HS-27A (cell line): ENCODE results near the gene PDGFD.

Source experiments
- DNase-seq: peaks from one replicate; pipeline ENCODE4 v3.0.0-alpha.2; 2012; ENCODE audit warnings: low read depth, missing footprints

Gene PDGFD

DNA sequence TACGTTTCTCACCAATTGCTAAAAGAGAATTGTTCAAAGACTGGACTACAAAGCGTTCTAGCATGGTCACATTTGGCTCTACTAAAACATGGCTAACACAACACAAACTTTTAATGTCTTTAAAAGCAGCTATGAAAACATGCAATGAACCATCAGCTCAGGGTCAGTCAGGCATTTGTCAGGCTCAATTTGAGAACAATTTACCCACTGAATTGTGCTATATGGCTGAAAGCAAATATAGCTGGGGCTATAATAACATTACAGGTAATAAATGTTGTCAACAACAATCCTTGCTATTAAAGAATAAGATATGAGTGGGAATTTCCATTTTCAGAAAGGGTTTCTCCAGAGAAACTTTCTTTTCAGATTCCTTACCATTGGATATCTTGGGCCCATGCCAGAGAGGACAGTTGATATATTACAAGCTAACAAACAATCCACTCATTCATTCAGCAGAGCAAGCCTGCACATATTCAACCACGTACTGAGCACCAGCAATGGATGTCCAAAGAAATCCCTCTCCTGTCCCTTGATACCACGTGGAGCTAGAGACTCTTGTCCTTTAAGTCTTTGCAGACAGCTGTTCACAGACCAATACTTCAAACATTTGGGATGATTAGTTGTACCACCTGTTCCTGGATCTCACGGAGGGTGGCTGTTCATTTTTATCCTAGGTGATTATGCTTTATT lies 210.0 kb downstream of the PDGFD start:
- DNase-seq = no peak

DNA sequence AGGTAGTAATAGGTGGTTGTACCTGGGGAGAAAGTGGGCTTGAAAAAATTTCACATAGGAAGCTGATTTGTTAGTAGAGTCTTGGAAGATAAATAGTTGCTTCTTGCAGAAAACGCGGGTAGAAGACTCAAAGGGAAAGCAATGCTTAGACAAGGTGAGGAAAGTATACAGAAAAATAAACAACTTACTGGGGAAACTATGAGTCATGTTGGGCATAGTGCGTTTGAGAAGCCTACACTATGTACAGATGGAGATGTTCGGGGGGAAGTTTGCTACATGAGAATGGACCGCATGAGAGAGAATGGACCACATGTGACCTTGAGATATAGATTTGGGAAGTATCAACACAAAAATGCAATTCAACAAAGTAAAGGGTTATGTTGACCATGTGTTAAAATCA lies 214.2 kb downstream of the PDGFD start:
- DNase-seq = no peak

DNA sequence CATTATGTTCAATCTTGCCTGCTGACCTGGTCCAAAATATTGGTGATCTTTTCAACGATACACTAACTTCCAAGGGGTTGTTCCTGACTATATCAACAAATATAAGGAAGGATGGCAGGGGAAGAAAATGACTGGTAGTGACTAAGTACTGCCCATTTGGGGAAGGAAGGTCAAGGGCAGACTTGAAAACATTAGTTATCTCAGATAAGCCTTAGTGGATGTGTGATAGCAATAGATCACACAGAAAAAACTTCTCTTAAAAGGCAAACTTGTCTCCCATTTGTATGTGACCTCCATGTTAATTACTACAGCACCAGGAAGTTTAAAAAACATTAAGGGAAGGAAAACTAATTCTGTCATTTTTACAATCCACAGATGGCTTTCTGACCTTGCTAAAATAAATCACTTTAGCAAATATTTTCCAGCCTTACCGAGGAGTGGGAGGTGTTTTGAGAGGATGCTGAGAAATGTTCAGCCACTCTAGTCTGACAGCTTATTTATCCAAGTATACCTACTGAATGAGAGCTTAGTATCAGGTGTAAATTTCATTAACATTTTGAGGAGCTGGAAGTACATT lies 215.7 kb downstream of the PDGFD start:
- DNase-seq = no peak

DNA sequence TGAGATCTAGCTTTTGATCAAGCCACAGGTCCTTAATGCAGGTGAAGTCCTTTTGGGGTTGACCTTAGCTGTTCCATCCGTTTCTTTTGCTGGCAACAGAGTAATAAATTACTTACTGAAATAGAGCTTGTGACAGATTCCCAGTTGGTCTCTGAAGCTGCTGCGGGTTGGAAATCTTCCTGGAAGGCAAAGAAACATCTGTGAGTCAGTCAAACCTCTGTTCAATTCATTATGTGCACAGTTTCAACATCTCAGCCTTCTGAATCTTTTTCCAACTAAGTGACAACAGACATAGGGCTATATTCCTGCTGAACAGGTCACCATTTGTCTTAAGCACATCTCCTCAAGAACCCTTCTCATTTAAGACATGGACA lies 216.4 kb downstream of the PDGFD start:
- no peak for DNase-seq

DNA sequence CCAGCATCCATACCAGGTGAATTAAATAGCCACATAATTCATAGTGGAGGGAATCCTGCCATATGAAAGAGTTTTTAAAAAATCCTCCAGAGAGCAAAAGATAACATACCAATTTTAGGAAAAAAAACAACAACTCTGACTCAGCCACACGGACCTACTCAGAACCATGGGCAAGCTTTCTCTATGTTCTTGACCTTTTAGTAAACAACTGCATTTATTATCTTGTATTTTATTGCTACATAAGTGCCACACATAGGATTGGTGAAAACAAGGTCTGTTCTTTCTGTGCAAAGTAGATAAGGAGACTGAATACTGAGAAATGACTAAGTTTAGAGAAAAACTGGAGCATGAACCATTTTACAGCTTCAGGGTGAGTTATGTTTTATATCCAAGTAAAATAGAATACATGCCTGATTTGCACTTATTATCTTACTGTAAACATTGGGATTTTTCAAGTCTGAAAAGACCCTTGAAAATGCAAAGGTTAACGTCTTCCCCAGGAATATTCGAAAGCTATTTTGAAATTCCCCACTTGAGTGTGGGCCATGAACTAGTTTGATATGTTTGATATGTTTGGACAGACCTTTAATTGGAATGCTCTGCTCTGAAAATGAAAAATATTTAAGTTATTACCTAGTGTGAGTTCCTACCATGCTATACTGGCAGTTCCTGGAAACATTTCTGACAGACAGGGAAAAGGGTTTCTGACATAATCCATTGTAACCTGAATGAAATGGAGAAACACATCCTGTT lies 217.0 kb downstream of the PDGFD start:
- no peak for DNase-seq

DNA sequence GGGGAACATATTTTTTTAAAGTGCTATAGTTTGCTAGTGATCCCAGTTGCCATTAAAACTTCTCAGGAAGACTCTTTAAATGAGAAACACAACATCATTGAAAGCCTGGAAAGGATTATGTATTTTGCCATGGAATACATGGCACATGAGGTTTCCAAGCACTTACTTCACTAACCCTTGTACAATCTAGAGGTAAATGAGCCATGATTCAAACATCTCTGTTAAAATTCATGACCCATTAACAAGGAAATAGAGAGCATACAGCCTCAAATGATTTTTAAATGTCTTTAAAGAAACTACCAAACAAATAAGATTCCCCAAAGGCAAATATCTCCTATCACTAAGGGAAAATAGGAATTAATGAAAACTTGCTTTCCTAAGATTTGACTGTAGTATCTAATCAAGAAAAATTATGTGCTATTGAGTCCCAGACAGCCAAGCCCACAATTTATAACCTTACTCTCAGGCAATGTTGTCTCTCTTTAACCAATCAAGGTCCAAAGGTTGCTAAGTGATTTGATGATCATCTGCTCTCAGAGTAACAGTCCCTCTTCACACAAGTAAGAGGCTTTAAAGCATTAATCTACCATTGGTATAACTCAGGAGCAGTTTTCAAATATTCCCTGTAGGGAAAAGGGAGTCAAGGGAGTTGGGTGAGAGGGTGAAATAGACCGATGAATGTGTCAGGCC lies 219.6 kb downstream of the PDGFD start:
- no peak for DNase-seq

DNA sequence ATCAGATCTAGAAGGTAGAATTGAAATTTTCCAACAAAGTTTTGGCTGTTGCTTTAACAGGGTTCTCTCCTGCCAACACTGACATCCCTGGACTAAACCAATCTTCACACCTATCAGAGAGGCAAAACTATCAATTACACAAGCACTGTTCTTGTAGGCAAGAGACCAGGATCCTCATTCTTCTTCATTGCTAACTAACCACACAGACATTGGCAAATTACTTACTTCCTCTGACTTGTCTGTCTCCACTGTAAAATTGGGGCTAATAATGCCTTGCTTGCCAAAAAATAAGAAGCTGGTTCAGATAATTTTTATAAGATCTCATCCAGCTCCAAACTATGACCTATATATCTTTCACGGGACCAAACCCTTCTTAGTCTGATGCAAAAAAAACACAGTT lies 221.3 kb downstream of the PDGFD start:
- no peak for DNase-seq

DNA sequence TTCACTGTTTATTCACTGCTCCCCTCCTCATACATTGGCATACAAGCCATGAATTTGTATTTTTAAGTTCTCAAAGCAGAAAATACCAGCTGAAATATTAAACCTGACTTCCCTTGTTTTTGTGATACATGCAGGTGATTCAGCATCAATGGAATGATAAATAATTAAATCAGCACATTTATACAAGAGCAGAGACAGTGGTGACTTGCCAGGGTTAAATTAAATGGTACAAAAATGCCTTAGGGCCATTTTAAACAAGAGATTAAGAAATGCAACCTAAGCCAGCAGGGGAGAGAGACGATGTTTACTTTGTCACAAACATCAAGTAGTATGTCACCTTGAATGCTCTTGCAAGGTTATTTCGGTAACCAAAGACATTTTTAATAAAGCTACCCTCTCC lies 223.4 kb downstream of the PDGFD start:
- DNase-seq = no peak

DNA sequence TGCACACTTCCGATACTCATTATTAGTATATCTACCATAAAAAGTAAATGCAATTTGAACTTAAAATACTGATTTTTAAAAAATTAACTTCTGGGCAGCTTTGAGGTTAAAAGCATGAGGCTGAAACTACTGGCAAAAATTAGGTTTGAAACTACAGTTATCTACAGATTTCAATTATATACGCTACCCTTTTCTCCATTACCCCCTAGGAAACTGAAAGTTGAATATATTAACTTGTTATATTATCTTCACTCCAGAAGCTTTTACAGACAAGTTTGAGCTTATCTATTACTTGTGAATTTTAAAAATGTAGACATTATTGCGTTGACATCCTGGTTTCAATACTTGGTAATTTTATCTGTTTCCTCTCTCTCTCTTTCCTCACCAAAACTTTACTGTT lies 224.3 kb downstream of the PDGFD start:
- DNase-seq = no peak

DNA sequence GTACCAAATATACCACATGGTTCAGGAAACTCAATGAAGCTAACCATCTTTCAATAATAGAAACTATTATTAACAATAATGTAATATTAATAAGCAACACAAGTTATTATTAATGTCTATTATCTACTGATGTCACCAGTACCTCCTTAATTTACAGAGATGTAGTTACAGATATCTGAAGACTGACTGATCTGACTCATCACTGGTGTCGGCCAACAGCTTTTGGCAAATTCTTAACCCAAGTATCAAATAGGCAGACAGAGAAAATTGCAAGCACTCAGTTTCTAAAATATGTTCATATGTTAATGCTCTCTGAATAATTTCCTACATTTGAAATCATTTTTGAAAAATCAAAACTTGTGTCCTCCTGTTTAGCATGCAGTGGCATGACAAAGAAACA lies 227.9 kb downstream of the PDGFD start:
- no peak for DNase-seq

DNA sequence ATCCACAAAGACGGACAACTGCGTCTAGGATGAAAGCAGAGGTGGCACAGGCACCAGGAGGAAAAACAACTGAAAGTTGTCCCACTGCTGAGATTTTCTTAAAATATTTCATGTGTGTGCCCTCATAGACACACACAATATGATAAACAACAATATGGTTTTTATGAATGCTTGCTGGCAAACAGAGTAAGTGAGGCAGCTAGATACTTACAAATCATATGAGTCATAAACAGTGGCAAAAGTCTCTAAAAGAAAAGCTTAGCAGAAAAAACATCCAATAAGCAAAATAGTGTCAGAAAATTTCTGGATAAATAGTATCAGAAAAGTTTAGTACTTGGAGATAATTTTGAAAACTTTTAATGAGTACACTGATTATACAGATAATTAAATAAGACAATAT lies 228.7 kb downstream of the PDGFD start:
- DNase-seq = no peak

DNA sequence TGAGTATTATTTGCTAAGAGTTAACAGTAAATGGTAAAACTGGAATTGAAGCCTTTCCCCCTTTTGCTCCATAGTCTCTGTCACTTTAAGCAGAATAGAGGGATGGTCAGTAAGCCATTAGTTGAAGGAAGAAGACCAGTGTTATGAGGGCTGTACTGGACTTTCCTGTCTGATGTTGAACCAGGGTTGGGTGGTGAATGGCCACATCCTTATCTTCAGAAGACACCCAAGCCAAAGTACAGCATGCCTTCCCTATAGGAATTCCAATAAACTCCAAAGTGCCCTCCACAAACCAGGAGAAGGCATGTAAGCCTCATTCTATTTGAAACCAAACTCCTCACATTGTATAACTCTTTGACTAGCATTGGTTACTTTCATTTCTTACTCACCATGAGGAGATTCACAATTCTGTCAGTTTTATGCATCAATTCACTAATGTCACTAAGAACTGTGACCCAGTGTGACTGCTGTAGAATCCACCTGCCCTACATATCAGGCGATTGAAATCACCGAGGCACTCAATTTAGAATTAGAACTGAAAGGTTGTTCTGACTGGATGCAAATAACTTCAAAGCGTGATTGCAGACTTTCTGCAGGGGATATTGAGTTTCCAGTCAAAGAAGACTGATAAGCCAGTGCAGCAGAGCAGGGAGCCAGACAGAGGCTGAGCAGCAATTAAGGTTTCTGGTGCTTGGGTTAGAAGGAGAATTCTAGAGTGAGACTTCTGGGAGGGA lies 234.6 kb downstream of the PDGFD start:
- no peak for DNase-seq

DNA sequence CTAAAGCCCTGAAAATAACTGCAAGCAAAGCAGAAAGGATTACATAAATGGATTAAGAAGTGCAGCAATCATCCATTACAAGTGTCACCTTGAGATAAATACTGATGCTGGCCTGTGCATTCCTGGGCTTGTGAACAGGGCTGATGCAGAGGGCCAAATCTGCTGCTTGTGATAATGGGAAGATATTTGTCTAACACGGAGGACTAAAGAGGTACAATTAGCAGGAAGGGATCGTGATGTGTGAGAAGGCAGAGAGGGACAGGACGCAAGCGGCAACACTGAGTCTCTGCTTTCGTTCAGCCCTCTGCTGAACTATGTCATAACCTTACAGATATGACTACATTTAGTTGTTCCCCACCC lies 235.2 kb downstream of the PDGFD start:
- no peak for DNase-seq

DNA sequence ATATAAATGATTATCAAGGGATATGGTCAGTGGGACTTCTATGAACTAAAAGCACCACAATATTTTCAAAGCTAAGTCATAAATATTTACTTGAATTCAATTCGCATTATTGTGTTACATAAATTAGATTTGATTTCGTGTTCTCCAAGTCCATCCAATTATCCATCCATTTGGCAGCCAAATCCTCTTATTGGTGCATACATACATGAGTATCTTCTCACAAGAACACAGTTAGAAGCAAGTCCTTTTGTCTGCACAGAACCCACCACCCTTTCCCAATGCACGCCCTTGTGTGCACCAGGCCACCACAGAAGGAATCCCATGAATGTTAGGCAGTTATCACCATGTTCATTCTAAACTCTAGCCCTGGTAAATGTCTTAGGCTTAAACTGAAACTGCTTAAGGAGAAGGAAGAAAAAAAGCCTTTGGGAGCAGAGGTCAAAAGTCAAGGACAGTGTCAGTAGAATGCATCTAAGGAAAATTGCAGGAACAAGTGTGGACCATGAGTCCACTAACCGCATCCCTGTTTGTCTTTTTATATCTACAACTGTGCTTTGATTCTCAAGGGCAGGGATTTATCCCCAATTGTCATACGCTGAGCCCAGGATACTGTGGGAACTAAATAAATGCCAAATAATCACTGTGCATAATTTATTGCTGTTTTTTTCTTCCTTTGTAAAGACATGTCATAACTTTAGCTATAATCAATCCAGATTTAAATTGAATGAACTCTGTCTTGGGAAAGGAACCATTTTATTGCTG lies 235.7 kb downstream of the PDGFD start:
- DNase-seq = no peak

DNA sequence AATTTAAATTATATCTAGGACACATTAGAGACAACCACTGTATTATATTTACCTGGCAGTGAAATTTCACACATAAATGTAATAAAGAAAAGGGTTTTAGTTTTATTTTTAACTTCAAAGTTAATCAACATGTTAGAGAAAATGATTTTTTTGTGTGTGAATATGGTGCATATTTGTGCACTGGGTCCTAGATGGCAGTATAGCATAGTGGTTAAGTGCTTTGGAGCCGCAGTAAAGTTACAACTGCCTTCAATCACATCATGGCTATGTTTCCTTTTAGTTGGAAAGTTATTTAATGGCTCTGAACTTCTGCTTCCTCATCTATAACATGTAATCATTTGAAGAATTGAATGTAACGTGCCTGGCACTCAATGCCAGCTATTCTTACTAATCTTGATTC lies 236.4 kb downstream of the PDGFD start:
- DNase-seq = no peak

DNA sequence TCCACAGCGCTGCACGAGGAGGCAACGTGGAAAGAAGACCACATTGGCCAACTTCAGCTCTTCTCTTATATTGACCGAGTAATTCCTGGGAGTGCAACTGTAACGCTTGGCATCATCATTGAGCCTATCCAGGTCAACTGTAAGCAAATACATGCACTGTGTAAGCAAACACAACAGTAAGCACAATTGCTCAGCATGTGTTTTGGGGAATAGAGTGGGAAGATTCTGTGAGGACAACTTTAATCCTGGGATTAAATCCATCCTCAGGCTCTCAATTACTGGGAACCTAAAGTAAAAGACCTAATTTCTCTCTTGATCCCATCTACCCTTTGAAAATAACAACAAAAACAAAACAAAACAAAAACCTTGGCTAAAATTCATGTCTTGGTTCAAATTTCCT lies 237.0 kb downstream of the PDGFD start:
- no peak for DNase-seq

DNA sequence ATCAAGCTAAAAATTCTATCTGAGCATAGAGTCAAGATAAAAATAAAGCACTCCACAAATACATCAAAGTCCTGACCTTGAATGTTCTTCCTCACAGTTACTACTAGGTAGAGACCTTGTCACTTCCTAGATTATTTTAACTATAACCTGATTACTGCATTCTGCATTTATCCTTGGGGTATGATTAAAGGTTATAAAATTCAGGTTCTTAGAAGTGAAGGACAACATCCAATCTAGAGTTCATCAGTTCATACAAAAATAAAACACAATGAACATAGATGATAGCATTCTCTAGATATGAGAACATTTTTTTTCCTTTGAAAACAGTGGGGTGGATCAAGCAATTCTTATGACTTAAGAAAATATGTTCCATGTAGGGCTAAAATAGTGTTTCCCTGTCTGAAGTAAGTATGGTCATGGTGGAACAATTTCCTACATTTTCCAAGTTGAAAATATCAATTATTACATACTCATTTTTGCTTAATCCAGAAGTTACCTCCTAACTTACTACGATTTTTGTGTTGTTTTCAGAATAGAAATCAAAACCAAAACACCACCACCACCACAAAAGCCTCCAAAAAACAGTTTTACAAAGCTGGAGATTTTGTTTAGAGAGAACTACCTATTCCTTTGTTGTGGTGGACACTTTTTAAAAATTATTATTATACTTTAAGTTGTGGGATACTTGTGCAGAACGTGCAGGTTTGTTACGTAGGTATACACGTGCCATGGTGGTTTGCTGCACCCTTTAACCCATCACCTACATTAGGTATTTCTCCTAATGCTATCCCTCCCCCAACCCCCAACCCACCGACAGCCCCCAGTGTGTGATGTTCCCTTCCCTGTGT lies 239.6 kb downstream of the PDGFD start:
- DNase-seq = no peak

DNA sequence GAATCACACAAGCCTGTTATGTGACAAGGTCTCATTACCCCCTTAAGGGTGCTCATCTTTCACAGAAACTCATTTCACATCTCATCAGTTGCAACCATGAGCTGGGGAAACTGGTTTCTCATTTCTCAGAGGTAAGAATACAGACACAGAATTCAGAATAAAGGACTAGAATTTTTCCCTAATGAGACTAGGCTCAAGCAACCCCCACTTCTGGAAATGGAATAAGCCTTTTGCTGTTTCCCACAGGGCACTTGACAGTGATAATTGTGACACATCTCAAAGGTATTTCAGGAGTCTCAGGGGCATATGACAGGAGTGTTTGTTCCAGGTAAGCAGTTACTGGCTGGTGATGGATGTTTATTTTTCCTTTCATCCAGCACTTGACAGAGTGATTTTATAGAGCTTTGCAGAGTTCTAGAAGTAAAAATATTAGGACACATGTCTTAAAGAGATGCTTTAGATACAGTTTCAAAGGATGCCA lies 240.5 kb downstream of the PDGFD start:
- DNase-seq = no peak

DNA sequence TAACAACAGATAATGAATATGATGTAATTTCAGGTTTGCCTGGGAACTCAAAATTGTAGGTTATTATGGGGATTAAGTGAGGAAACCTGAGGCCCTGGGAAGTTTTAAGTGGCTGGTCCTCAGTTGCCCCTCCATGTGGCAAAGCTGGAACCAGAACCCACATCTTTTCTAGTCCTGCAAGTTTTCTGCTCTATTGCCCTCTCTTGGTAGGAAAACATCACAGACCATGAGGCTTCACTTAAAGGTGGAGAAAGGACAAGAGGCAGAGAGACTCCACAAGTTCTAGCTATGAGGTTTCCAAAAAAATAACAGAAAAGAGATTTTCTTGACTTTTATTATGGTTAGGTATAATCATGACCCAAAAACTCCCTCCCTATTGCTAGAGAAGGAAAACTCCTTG lies 243.0 kb downstream of the PDGFD start:
- DNase-seq = no peak

DNA sequence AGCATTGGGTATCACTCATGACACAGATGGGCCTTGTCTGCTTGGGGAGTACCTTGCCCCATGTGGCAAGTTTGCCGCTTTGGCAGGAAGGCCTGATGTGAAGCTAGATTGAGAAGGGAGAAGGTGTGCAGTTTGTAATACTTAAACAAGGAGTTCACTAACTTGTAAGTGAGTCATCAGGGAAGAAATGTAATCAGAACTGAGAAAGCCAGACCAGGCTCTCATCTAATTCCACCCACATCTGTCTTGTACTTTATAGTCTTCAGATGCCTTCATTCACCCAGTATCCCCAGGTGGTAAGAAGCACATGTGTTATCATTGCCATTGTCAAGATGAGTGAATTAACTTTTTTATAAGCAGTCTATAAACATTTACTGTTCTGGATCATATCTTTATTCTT lies 243.5 kb downstream of the PDGFD start:
- no peak for DNase-seq

DNA sequence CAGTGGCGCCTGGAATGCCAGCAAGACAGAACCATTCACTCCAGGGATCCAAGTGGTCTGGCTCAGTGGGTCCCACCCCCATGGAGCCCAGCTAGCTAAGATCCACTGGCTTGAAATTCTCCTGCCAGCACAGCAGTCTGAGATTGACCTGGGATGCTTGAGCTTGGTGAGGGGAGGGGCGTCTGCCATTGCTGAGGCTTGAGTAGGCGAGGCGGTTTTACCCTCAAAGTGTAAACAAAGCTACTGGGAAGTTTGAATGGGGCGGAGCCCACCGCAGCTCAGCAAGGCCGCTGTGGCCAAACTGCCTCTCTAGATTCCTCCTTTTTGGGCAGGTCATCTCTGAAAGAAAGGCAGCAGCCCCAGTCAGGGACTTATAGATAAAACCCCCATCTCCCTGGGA lies 253.2 kb downstream of the PDGFD start:
- no peak for DNase-seq
